ENCODE measurements around the gene BBS9.

Gene BBS9

DNA sequence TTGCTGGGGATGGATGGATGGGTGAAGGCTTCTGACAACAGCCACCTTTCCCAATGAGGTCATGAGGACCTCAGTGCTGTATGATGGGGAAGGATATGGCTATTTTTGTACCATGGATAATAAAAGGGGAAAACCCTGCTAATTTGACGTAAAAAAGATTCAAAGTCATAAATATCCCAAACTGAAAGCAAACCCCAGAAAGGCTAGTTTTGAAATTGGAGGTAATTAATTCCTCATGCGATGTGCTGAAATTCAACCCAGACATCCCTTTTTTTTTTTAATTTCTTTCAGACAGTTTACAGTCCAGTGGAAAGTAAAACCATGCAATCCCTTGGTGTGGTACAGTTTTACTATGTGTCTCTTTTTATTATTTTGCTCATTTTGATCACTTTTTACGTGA, 521.5 kb downstream of the BBS9 start:
- DNase-seq (ENCODE audit: low read depth), result no peak

DNA sequence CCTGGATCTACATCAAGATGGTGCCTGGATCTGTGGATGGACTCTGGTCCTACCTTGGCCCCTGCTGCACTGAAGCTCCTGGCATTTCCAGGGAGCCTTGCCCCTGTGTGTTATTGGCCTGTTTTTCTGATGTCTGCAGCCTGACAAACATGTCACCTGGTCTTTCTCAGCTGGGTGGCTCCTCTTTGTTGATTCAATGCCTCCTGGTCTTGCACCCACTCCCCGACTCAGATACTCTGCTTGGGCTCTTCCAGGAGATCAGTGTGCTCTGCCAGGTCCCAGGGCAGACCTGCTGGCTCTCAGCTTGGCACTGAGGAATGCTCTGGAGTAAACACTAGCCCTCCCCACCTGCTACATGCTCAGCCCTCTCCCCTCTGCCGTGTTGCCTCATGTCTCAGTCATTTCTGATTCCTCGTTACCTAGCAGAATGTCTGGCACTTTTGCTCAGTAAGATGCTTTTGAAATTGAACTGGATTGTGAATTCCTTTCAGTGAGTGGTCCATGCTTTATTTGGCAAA, 522.7 kb downstream of the BBS9 start:
- DNase-seq (ENCODE audit: low read depth), result no peak

DNA sequence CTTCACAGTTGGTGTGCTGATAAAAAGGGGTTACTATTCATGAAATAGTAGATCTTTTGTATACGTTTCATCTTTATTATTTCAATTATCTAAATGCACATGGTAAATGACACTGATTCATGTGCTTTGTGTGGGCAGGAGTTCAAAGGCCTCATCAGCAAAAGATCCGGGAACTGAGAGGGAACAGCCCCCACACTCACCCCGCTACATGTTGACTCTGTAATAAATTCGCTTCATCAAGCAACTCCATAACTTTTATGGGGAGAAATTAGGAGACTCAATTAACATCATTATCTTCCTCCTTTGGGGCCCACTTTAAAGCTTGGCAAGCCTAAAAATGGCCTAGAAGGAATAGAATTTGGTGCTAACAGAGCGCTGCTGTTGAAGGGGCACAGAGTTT, 525.3 kb downstream of the BBS9 start:
- DNase-seq (ENCODE audit: low read depth), result no peak
